Parathyroid adenoma (tissue), 2 donors: ENCODE results near the gene SCARB1.

Experiments used
- H2AFZ ChIP-seq: fragments of 300-600 bp; sonication (generic); one replicate; pipeline ENCODE4 v1.7.0; 2017; ENCODE audit warnings: antibody characterized with exemption, mild to moderate bottlenecking
- H3K27ac ChIP-seq: fragments of 300-600 bp; sonication (generic); one replicate; pipeline ENCODE4 v1.7.0; 2017
- H3K27me3 ChIP-seq: fragments of 300-600 bp; sonication (generic); one replicate; pipeline ENCODE4 v1.7.0; 2017; ENCODE audit warnings: low read length; ENCODE audit not compliant: control insufficient read depth, insufficient read depth
- H3K36me3 ChIP-seq: fragments of 300-600 bp; sonication (generic); one replicate; pipeline ENCODE4 v1.7.0; 2017; ENCODE audit warnings: low read length; ENCODE audit not compliant: control insufficient read depth, insufficient read depth
- H3K4me1 ChIP-seq: fragments of 300-600 bp; sonication (generic); one replicate; pipeline ENCODE4 v1.7.0; 2017; ENCODE audit warnings: control low read depth
- H3K4me2 ChIP-seq: fragments of 300-600 bp; sonication (generic); one replicate; pipeline ENCODE4 v1.7.0; 2017; ENCODE audit warnings: low read length
- H3K4me3 ChIP-seq: fragments of 300-600 bp; sonication (generic); one replicate; pipeline ENCODE4 v1.7.0; 2017; ENCODE audit warnings: low read depth, low read length
- H3K79me2 ChIP-seq: fragments of 300-600 bp; sonication (generic); one replicate; pipeline ENCODE4 v1.7.0; 2017; ENCODE audit warnings: control low read depth
- H3K9ac ChIP-seq: fragments of 300-600 bp; sonication (generic); one replicate; pipeline ENCODE4 v1.7.0; 2017; ENCODE audit warnings: mild to moderate bottlenecking
- H3K9me3 ChIP-seq: fragments of 300-600 bp; sonication (generic); one replicate; pipeline ENCODE4 v1.7.0; 2017; ENCODE audit warnings: low read length; ENCODE audit not compliant: control insufficient read depth
- CTCF ChIP-seq: fragments of 300-600 bp; sonication (generic); IDR thresholded peaks from one replicate; pipeline ENCODE4 v1.7.0; 2017; ENCODE audit warnings: antibody characterized with exemption, mild to moderate bottlenecking
- donor health status: primary hyperparathyroidism.

Gene SCARB1

GRCh38 chr12:124909831-124910560 is 46.3 kb upstream of the SCARB1 start:
- no peak overlapping the region for H2AFZ ChIP-seq
- H3K27ac ChIP-seq = peak overlapping the region; percentile 31
- H3K9ac ChIP-seq = no peak overlapping the region
- H3K36me3 ChIP-seq = no peaks in the 10 kb centered on the region
- H3K4me2 ChIP-seq = no peak overlapping the region
- TF ChIP-seq CTCF = no peak
- no peaks in the 10 kb centered on the region for H3K9me3 ChIP-seq
- H3K4me1 ChIP-seq = peaks cover 18% of the 10 kb centered on the region
- H3K79me2 ChIP-seq = peaks cover 31% of the 10 kb centered on the region
- no peak overlapping the region for H3K4me3 ChIP-seq
- no peaks in the 10 kb centered on the region for H3K27me3 ChIP-seq

GRCh38 chr12:124906606-124907261 is 43.1 kb upstream of the SCARB1 start:
- Histone ChIP-seq H3K4me3 (no peak overlapping the region), H3K27me3 (no peaks in the 10 kb centered on the region), H3K9me3 (no peaks in the 10 kb centered on the region), H3K79me2 (peaks cover 17% of the 10 kb centered on the region), H3K36me3 (no peaks in the 10 kb centered on the region), H2AFZ (no peak overlapping the region), H3K4me2 (no peak overlapping the region), H3K9ac (no peak overlapping the region), H3K27ac (no peak overlapping the region), H3K4me1 (peaks cover 18% of the 10 kb centered on the region)
- peak; percentile 99 for TF ChIP-seq CTCF

GRCh38 chr12:124904306-124905098 is 40.8 kb upstream of the SCARB1 start:
- Histone ChIP-seq H3K9me3 (no peaks in the 10 kb centered on the region), H3K79me2 (peaks cover 5% of the 10 kb centered on the region), H3K4me1 (peaks cover under 1% of the 10 kb centered on the region), H3K36me3 (no peaks in the 10 kb centered on the region), H3K9ac (no peak overlapping the region), H2AFZ (no peak overlapping the region), H3K4me3 (no peak overlapping the region), H3K27ac (no peak overlapping the region), H3K4me2 (peak overlapping the region; percentile 28), H3K27me3 (no peaks in the 10 kb centered on the region)
- no peak for TF ChIP-seq CTCF

GRCh38 chr12:124902916-124903315 is 39.3 kb upstream of the SCARB1 start:
- no peak overlapping the region for H3K9ac ChIP-seq
- no peak overlapping the region for H3K27ac ChIP-seq
- no peak overlapping the region for H3K4me2 ChIP-seq
- no peaks in the 10 kb centered on the region for H3K27me3 ChIP-seq
- no peak overlapping the region for H2AFZ ChIP-seq
- no peak overlapping the region for H3K4me3 ChIP-seq
- H3K4me1 ChIP-seq = no peaks in the 10 kb centered on the region
- no peak for TF ChIP-seq CTCF
- no peaks in the 10 kb centered on the region for H3K9me3 ChIP-seq
- no peaks in the 10 kb centered on the region for H3K79me2 ChIP-seq
- H3K36me3 ChIP-seq = no peaks in the 10 kb centered on the region
